WERI-Rb-1 (cell line): ENCODE data around the gene ARL5A.
"Not testable (repeated sequence)": the region's sequence is repeated elsewhere in the genome, so short reads cannot be mapped to it uniquely, and the experiment has no call there.

ENCODE experiments used
- DNase-seq: peaks from one replicate; pipeline ENCODE4 v3.0.0-alpha.2; 2020
- H3K27ac ChIP-seq: fragments of 250-450 bp; sonication (Bioruptor Pico); 2 replicates; pipeline ENCODE4 v1.5.1; 2020; ENCODE audit warnings: mild to moderate bottlenecking, moderate library complexity
- H3K27me3 ChIP-seq: fragments of 250-450 bp; sonication (Bioruptor Pico); 2 replicates; pipeline ENCODE4 v1.5.1; 2021; ENCODE audit warnings: mild to moderate bottlenecking, low read depth, moderate library complexity; ENCODE audit not compliant: insufficient read depth, severe bottlenecking
- H3K36me3 ChIP-seq: fragments of 250-450 bp; sonication (Bioruptor Pico); 2 replicates; pipeline ENCODE4 v1.5.1; 2020; ENCODE audit warnings: mild to moderate bottlenecking, moderate library complexity
- H3K4me3 ChIP-seq: 2 replicates; pipeline ENCODE4 v1.5.1; 2011; ENCODE audit warnings: low read depth, mild to moderate bottlenecking, control low read depth, low read length
- H3K9me3 ChIP-seq: fragments of 250-450 bp; sonication (Bioruptor Pico); 2 replicates; pipeline ENCODE4 v1.5.1; 2021; ENCODE audit warnings: mild to moderate bottlenecking, moderate library complexity; ENCODE audit not compliant: severe bottlenecking
- CTCF ChIP-seq: IDR thresholded peaks from 2 replicates; pipeline ENCODE4 v1.5.1; 2011; ENCODE audit warnings: low read depth, mild to moderate bottlenecking, control low read depth, inconsistent platforms, low read length

Gene ARL5A

GRCh38 chr2:151828143-151828889 is at the start of gene ARL5A:
ARL5A (minus strand) TSS chr2:151828421; CDS start chr2:151828176, 245 bp downstream.
- no peak for TF ChIP-seq CTCF
- peak within 1 kb of the TSS; percentile 70 for H3K4me3 ChIP-seq
- peaks cover 7% of the 10 kb centered on the region for H3K36me3 ChIP-seq
- H3K27me3 ChIP-seq, result no peaks in the 10 kb centered on the region
- peak; percentile 94 for DNase-seq
- H3K9me3 ChIP-seq, result no peaks in the 10 kb centered on the region
- H3K27ac ChIP-seq, result peak within 1 kb of the TSS; percentile 97

- not testable (repeated sequence) for H3K27ac ChIP-seq, DNase-seq, H3K9me3 ChIP-seq, H3K4me3 ChIP-seq, H3K27me3 ChIP-seq, H3K36me3 ChIP-seq
Observed at GRCh38 chr2:151875631-151876030, 47.4 kb upstream of the ARL5A start.

GRCh38 chr2:151872463-151872862 is 44.2 kb upstream of the ARL5A start:
- Histone ChIP-seq H3K9me3 (no peaks in the 10 kb centered on the region), H3K36me3 (no peaks in the 10 kb centered on the region), H3K4me3 (no peak overlapping the region), H3K27ac (no peak overlapping the region), H3K27me3 (no peaks in the 10 kb centered on the region)
- TF ChIP-seq CTCF, result no peak
- no peak for DNase-seq

- Histone ChIP-seq H3K9me3 (no peaks in the 10 kb centered on the region), H3K27me3 (no peaks in the 10 kb centered on the region), H3K4me3 (no peak overlapping the region), H3K36me3 (no peaks in the 10 kb centered on the region), H3K27ac (no peak overlapping the region)
- no peak for DNase-seq
- TF ChIP-seq CTCF, result no peak
Observed at GRCh38 chr2:151869291-151869690, 41.1 kb upstream of the ARL5A start.

- H3K27ac ChIP-seq, result no peak overlapping the region
- H3K9me3 ChIP-seq, result no peaks in the 10 kb centered on the region
- H3K36me3 ChIP-seq, result no peaks in the 10 kb centered on the region
- H3K4me3 ChIP-seq, result no peak overlapping the region
- no peak for TF ChIP-seq CTCF
- DNase-seq, result no peak
- H3K27me3 ChIP-seq, result no peaks in the 10 kb centered on the region
Observed at GRCh38 chr2:151862700-151863099, 34.5 kb upstream of the ARL5A start.

GRCh38 chr2:151861174-151861573 is 33.0 kb upstream of the ARL5A start:
- no peak for DNase-seq
- TF ChIP-seq CTCF, result no peak
- Histone ChIP-seq H3K27me3 (no peaks in the 10 kb centered on the region), H3K27ac (no peak overlapping the region), H3K4me3 (no peak overlapping the region), H3K9me3 (no peaks in the 10 kb centered on the region), H3K36me3 (no peaks in the 10 kb centered on the region)
